Left ventricle myocardium inferior (tissue), 1 donor: ENCODE data around the gene PRR15. TPM values are rescaled to one million over a fixed set of nuclear protein-coding genes. Genes with fewer than 3 reads are reported as not detected.

ENCODE experiments used
- DNase-seq: peaks from one replicate; pipeline ENCODE4 v3.0.0-alpha.2; 2020
- H3K27ac ChIP-seq: fragments of 200-600 bp; replicated peaks from 2 replicates; pipeline ENCODE4 v1.8.0; 2021
- H3K27me3 ChIP-seq: fragments of 200-600 bp; 2 replicates; pipeline ENCODE4 v1.8.0; 2021; ENCODE audit warnings: low read depth
- H3K36me3 ChIP-seq: fragments of 200-600 bp; 2 replicates; pipeline ENCODE4 v1.8.0; 2021
- H3K4me1 ChIP-seq: fragments of 200-600 bp; 2 replicates; pipeline ENCODE4 v1.8.0; 2021
- H3K4me3 ChIP-seq: fragments of 200-600 bp; 2 replicates; pipeline ENCODE4 v1.8.0; 2021; ENCODE audit warnings: mild to moderate bottlenecking, moderate library complexity
- H3K9me3 ChIP-seq: fragments of 200-600 bp; replicated peaks from 2 replicates; pipeline ENCODE4 v1.8.0; 2021
- CTCF ChIP-seq: fragments of 200-600 bp; IDR thresholded peaks from 2 replicates; pipeline ENCODE4 v1.8.0; 2021; ENCODE audit warnings: antibody characterized with exemption, mild to moderate bottlenecking, borderline replicate concordance
- intact Hi-C: fragments of 100-400 bp; cut with micrococcal nuclease; formaldehyde crosslinking; loops from one replicate; pipeline ENCODE4 v1.11.0; 2022
- total RNA-seq: library from RNA; stranded (reverse); fragmentation: NEBNext Ultra II Directional; extraction: Animal tissue kit (Norgen Biotek cat#: 25700); gene quantifications from one replicate; pipeline ENCODE4 v1.2.1, GENCODE V29; 2021
- donor health status: DM: no; HTN: yes; CAD: no; lungs with severe emphysema.

The PRR15 gene
- total RNA-seq, 1 donor from 2014 or later = not detected

- no peak for TF ChIP-seq CTCF
- no peak for DNase-seq
These were observed 7.0 kb upstream of the PRR15 start for GRCh38 chr7:29556405-29557195.

GRCh38 chr7:29557954-29558353 is 5.7 kb upstream of the PRR15 start:
- H3K9me3 ChIP-seq = no peaks in the 10 kb centered on the region

More at GRCh38 chr7:29556405-29557195, 7.0 kb upstream of the PRR15 start:
- intact Hi-C loops = no loop called here
- Histone ChIP-seq H3K9me3 (no peaks in the 10 kb centered on the region), H3K27ac (no peak overlapping the region), H3K36me3 (no peaks in the 10 kb centered on the region), H3K4me3 (no peak overlapping the region), H3K4me1 (no peaks in the 10 kb centered on the region), H3K27me3 (peaks cover 42% of the 10 kb centered on the region)

GRCh38 chr7:29561271-29561670 is 2.4 kb upstream of the PRR15 start:
- Histone ChIP-seq H3K27ac (no peak overlapping the region), H3K4me1 (peaks cover 35% of the 10 kb centered on the region), H3K27me3 (peaks cover 78% of the 10 kb centered on the region), H3K9me3 (no peaks in the 10 kb centered on the region), H3K4me3 (no peak overlapping the region), H3K36me3 (no peaks in the 10 kb centered on the region)
- TF ChIP-seq CTCF = no peak
- no peak for DNase-seq
- intact Hi-C loops = no loop called here

More at GRCh38 chr7:29557954-29558353, 5.7 kb upstream of the PRR15 start:
- intact Hi-C loops = no loop called here
- no peak overlapping the region for H3K4me3 ChIP-seq
- no peak for TF ChIP-seq CTCF
- H3K36me3 ChIP-seq = no peaks in the 10 kb centered on the region
- peaks cover 55% of the 10 kb centered on the region for H3K27me3 ChIP-seq
- H3K27ac ChIP-seq = no peak overlapping the region
- H3K4me1 ChIP-seq = peaks cover 2% of the 10 kb centered on the region
- no peak for DNase-seq

- Histone ChIP-seq H3K4me3 (peak overlapping the region; percentile 69), H3K27me3 (peaks cover 78% of the 10 kb centered on the region)
- intact Hi-C loops = no loop called here
These were observed 1.3 kb upstream of the PRR15 start for GRCh38 chr7:29562307-29562706.

GRCh38 chr7:29564496-29565223 is 1.0 kb downstream of the PRR15 start:
- peak; percentile 48 for DNase-seq
- no peaks in the 10 kb centered on the region for H3K36me3 ChIP-seq
- intact Hi-C loops = no loop called here

More at GRCh38 chr7:29562307-29562706, 1.3 kb upstream of the PRR15 start:
- TF ChIP-seq CTCF = no peak
- no peak overlapping the region for H3K27ac ChIP-seq
- no peak for DNase-seq
- H3K36me3 ChIP-seq = no peaks in the 10 kb centered on the region
- peaks cover 40% of the 10 kb centered on the region for H3K4me1 ChIP-seq
- no peaks in the 10 kb centered on the region for H3K9me3 ChIP-seq

More at GRCh38 chr7:29564496-29565223, 1.0 kb downstream of the PRR15 start:
- Histone ChIP-seq H3K27me3 (peaks cover 85% of the 10 kb centered on the region), H3K27ac (no peak overlapping the region), H3K9me3 (no peaks in the 10 kb centered on the region), H3K4me3 (peak overlapping the region; percentile 69), H3K4me1 (peaks cover 40% of the 10 kb centered on the region)
- no peak for TF ChIP-seq CTCF
